SHP77 treated with DMSO at 0.1 percent for 48 hours (cell line): ENCODE data around the gene RAPGEF2.
"Not testable (repeated sequence)": the region's sequence is repeated elsewhere in the genome, so short reads cannot be mapped to it uniquely, and the experiment has no call there.

Experiments
- DNase-seq: peaks from one replicate; lab custom pipeline; 2025; lab: John Stamatoyannopoulos, UW

Gene RAPGEF2

DNA sequence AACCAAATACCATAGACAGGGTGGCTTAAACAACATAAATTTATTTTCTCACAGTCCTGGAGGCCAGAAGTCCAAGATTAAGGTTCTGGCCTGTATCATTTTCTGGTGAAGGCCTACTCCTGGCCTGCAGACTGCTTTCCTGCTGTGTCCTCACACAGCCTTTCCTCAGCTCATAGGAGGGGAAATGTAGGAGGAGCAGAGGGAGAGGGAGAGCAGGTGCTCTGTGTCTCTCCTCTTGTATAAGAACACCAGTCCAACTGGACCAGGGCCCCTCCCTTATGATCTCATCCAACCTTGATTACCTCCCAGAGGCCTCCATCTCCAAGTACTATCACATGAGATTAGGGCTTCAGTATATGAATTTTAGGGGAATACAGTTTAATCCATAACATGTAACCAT lies 34.3 kb downstream of the RAPGEF2 start:
- DNase-seq: peak; percentile 12

DNA sequence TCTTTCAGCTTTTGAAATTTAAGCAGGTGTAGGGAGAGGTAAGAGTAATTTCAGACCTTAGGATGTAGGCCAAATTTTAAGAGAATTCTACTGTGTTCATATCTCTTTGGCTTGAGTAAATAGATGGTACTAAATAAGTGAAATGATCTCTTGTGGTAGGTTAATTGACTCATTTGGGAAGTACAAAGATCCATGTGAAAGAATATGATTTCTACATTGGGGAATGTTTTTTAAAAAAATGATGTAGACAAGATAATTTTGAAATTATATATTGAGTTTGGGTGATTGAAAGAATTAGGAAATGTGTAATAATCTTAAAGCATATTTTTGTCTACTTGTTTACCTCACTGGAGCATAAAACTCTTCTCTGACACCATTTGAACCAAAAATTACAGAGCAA lies 35.6 kb downstream of the RAPGEF2 start:
- no peak for DNase-seq

- DNase-seq: no peak
These were observed 38.3 kb downstream of the RAPGEF2 start for GRCh38 chr4:159141193-159141592.

DNA sequence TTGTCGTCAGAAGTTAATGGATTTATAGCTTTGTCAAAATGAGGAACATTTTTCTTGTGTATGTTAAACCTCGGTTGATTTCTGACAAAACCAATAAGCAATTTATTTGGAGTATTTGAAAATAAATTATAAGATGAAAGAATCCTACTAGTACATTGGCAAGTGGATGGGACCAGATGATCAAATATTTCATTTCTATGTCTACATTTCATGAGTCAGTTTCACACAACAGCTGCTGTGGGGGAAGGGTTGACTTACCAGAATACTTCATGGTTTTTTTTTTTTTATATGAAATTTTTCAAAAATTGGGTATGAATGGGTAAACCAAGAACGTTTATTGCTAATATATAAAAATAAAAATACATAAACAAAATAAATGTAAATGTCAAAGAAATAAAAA lies 39.4 kb downstream of the RAPGEF2 start:
- DNase-seq: no peak

- DNase-seq: no peak
These were observed 40.0 kb downstream of the RAPGEF2 start for GRCh38 chr4:159142681-159143384.

DNA sequence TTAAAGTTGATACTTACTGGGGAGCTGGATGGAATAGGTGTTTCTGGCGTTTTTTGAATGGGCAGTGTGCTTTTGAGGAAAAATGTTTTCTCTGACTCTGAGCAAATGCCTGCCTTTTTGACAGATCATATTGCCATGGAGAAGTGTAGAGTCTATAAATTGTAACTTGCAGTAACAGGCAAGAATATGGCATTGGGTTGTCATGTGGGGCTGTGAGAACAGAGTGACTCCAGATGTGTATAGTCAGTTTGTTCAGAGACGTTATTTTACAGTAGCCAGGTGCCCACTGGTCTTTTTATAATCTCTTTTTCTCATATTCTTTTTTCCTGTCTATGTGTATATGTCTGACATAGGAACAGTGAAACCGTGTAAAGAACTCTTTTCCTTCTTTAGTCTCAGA lies 40.8 kb downstream of the RAPGEF2 start:
- no peak for DNase-seq

GRCh38 chr4:159144112-159144694 lies 41.3 kb downstream of the RAPGEF2 start:
- DNase-seq: no peak

DNA sequence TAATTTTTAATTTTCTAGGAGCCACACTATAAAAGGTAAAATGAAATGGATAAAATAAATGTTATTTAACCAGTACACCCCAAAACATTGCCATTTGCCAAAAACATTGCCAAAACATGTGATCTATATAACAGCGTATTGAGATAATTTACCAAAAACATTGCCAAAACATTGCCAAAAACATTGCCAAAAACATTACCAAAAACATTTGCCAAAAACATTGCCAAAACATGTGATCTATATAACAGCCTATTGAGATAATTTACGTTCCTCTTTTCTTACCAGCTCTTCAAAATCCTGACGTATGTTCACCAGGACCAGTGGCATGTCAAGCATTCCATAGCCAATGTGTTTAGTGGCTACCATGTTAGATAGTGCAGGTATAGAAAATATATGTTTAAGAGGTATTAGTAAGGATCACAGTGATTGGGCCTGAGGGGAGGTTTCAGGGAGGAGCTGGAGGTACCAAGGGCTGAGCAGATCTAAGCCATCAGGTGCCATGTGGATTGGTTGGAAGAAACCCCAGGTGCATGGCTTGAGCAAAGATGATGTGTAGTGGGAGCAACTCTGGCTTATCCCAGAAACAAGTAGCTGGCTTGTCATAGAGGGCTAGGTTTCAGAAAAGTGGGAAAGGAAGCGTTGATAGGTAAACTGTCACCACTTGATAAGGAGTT lies 42.6 kb downstream of the RAPGEF2 start:
- DNase-seq: no peak

DNA sequence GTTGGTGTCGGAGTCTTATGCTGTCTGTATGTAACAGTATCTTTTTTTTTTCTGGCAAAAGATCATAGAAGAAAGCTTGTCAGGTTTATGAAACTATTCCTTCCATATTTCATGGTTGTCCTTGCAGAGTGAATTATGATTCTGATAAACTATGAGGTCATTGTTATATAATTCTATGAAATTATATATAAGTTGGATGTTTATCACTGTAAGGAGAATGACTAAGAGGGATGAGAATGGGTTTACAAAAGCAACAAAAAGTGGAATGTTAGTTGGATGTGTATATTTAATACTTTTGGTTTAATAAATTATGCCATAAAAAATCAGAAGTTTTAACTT lies 43.1 kb downstream of the RAPGEF2 start:
- DNase-seq: no peak

- no peak for DNase-seq
These were observed 43.6 kb downstream of the RAPGEF2 start for GRCh38 chr4:159146488-159146887.

DNA sequence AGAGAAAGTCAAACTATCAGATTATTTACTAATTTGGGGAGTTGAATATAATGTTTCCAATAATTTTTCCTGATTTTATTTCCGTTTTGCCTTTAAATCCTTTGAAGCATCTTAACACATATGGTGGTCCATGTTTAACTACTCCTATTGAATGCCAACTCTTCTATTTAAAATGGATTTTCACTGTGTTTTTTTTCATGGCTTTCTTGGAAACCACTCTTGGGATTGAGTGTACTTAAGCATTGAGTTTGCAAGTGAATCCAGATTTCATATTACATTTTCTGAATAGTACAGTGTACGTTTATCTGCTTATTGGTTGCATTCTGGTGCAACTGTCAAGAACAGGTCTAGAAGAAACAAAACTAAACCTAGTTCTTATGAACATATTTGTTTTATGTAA lies 45.6 kb downstream of the RAPGEF2 start:
- no peak for DNase-seq

- no peak for DNase-seq
These were observed 46.8 kb downstream of the RAPGEF2 start for GRCh38 chr4:159149666-159150065.

DNA sequence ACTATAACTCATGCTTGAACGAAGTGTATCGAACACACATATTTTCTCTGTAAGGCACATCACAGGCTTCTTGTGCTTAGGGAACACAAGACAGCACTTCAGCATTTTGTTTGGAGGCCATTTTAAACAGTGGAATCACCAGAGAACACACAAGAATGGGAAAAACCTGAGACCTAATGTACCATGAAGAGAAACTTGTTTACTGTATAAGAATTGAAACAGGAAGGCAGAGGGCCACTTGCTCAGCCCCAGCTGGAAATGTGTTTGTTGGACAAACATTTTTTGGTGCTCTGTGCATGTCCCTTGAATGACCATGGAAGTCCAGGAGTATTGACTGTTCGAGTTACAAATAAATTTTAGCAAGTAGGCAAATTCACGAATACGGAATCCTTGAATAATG lies 47.5 kb downstream of the RAPGEF2 start:
- DNase-seq: no peak

GRCh38 chr4:159150821-159151390 lies 48.0 kb downstream of the RAPGEF2 start:
- DNase-seq: no peak

- no peak for DNase-seq
These were observed 48.8 kb downstream of the RAPGEF2 start for GRCh38 chr4:159151689-159152088.

- DNase-seq: no peak
These were observed 49.3 kb downstream of the RAPGEF2 start for GRCh38 chr4:159152181-159152580.

GRCh38 chr4:159153669-159154068 lies 50.8 kb downstream of the RAPGEF2 start:
- no peak for DNase-seq

DNA sequence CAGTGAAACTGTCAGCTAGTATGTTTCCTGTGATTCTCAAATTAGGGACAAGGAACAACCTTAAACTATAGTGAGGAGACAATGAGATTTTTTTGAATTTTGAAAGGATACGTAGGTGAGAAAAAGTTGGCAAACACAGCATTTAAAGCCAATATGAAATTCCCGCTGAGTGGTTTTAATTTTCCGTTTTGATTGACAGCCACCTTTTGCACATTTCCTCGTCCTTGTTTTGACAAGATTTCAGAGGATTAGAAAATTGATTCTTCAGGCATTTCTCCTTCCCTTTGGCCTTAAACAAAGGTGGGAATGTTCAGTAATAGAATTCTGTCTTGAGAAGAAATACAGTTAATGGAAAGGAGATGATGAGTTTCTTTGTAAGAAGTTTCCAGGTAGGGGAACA lies 52.2 kb downstream of the RAPGEF2 start:
- no peak for DNase-seq

GRCh38 chr4:159158083-159158617 lies 55.3 kb downstream of the RAPGEF2 start:
- DNase-seq: no peak

GRCh38 chr4:159158985-159159384 lies 56.1 kb downstream of the RAPGEF2 start:
- DNase-seq: no peak

DNA sequence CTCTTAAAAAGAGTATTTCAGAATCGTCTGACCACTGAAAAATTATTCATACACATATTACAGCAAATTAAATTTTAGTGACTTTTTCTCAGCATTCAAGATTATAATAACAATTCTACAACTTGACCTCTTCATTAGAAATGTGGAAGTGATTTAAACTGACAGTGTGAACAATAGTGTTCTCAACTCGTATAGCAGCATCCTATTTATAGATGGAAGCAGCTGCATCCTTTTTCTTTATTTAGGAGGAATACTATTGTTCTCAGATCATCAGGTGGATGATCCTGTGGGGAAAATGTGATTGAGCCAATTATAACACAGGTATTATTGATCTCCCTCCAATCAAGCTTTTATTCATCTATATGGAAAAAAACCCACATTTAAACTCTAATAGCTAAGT lies 56.7 kb downstream of the RAPGEF2 start:
- peak; percentile 18 for DNase-seq

GRCh38 chr4:159160242-159160641 lies 57.4 kb downstream of the RAPGEF2 start:
- DNase-seq: no peak

- not testable (repeated sequence) for DNase-seq
These were observed 58.6 kb downstream of the RAPGEF2 start for GRCh38 chr4:159161436-159161835.
